Dedifferentiated amniotic fluid mesenchymal stem cell (primary cell): Measurements from ENCODE around the gene DDX24.

Experiments used
- DNase-seq: peaks from one replicate; pipeline ENCODE4 v3.0.0-alpha.2; 2016; ENCODE audit errors: extremely low spot score

The DDX24 gene

DNA sequence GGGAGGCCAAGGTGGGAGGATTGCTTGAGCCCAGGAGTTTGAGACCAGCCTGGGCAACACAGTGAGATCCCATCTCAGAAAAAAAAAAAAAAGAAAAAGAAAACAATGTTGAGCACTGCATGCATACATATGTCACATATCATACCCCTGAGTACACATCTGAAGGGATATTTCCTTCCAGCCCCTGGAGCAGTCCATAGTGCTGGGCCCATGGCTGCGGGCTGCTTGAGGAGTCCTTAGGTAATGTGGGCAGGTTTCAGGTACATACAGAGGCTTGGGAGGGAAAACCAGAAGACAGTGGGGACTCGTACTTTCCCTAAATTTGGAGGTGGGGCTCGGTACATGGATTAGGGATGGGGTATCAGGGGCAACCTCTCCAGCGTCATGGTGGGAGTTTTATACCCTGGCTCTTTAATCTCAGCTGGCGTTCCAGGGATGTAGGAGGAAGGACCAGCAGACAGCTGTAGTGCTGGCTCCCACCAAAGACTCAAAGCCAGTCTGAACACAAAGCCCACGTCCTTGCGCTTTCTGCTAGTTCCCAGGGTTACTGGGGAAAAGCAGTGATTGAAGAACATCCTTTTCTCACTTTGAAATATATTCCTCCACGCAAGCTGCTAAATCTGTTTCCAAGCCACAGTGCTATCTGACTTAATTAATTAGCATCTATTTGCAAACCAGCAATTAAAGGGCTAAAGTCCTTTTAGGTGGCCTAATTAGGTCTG lies 49.7 kb downstream of the DDX24 start:
- DNase-seq: no peak

DNA sequence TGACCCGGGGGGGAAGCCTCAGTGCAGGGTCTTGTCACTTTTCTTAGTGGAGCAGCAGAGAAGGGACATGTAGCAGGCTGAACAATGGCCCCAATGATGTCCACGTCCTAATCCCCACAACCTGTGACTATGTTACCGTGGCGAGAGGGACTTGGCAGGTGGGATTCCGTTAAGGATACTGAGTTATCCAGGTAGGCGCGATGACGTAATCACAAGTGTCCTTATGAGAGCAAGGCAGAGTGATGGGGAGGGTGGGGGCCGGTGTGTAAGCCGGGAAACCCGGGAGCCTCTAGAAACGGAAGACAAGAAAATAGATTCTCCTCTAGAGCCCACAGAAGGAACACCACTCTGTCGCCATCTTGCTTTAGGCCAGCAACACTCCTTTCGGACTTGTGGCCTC lies 50.4 kb downstream of the DDX24 start:
- no peak for DNase-seq

DNA sequence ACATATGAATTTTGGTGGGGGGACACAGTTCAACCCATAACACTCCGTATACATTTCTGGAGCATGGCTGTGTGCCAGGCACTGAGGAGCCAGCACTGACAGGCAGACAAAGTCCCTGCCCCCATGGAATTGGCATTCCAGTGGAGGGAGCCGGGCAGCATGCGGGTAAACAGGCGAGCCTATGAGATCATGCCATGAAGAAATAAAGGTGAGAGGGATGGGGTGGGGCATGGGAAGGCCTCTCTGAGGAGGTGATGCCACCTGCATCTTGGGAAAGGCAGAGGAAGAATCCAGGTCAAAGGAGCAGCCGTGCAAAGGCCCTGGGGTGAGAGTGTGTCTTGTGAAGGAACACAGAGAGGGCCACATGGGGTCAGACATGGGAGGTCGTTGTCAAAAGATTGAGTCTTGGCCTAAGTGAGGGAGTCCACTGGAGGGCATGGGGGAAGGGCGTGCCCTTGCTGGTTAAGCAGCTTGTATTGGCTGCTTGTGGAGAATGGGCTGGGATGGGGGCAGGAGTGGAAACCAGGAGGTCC lies 51.3 kb downstream of the DDX24 start:
- DNase-seq: no peak

DNA sequence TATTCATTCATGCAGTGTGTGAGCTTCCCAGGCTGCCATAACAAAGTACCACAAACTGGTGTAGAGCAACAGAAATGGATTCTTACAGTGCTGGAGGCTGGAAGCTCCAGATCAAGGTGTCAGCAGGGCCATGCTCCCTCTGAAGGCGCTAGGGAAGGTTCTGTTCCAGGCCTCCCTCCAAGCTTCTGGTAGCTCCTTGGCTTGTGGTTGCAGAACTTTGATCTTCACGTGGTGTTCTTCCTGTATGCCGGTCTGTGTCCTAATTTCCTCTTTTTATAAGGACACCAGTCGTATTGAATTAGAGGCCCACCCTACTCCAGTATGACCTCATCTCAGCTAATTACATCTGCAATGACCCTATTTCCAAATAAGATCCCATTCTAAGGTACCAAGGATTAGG lies 51.7 kb downstream of the DDX24 start:
- DNase-seq: no peak

DNA sequence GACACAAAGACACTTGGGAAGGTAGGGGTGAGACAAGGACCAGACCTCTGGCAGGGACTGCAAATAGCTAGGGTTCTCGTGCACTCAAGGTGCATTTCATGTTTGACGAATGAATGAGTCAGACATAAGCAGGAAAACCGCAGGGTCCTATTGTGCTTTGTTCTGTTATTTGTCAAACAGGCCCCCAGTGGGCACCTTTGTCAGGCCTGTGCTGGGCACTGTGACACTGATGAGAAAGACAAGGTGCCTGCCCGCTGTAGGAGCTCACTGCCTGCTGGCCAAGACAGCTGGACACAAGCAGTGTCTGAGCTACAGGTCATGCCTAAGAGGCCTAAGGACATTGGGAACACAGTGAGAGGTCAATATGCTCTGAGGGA lies 52.6 kb downstream of the DDX24 start:
- DNase-seq: no peak

DNA sequence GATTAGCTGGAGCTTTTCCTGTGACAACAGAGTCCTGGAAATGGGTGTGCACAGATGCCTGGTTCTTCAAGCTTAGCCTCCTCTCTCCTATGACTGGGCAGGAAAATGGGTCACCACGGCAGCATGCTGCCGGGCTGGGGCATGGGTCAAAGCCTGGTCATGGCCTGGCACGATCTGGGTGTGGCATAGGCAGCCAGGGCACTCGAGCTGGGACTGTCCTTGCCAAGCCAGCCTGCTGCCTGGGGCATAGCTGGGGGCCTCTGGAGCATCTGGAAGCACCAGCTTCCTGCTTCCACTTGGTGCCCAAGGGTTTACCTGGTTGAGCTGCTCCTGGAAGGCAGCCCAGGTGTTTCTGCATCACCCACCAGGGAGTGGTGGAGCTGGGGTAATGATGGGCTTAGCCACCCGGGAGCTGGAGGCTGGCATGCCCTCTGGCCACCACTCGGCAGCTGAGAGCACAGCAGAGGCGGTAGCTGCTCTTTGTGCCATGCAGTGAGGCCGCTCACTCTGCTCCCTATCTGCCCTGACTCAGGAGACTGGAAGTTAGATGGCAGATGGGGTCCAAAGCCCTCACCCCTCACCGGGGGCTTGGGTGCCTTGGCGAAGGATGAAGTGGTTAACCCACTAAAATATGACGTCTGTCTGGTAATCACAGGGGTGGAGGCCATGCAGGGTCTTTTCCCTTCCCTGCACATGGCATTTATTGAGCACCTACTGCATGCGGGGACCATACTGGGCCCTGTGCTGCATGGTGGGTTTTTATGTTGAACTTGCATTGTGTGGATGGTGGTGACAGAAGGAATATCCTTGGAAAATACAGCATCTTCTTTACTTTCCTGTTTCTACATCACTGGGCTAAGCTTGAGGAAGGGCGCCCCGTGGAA lies 53.2 kb downstream of the DDX24 start:
- no peak for DNase-seq

DNA sequence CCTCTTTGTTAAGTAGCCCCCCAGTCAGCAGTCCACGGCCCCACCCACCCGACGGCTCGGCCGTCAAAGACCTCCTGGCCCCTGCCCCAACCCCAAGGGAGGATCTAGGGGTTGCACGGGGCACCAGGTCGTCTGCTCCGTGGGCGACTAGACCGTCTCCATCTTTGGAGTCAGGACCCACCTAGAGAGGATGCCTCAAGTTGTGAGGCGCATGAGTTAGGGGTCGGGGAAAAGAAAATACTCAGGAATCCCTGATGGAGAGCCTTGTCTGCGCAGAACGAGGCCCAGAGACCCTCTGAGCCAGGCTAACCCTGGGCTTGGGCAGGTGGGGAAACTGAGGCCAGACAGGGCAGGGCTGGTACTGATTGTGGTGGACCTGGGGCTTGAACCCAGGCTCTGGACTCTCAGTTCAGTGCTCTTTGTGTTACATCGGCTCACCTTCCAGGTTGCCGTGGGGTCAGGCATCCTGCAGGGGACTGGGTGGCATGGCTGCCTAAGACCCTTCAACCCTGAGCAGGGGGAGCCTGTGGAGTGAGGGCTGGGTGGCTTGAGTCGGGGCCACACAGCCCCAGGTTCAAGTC lies 54.0 kb downstream of the DDX24 start:
- no peak for DNase-seq

DNA sequence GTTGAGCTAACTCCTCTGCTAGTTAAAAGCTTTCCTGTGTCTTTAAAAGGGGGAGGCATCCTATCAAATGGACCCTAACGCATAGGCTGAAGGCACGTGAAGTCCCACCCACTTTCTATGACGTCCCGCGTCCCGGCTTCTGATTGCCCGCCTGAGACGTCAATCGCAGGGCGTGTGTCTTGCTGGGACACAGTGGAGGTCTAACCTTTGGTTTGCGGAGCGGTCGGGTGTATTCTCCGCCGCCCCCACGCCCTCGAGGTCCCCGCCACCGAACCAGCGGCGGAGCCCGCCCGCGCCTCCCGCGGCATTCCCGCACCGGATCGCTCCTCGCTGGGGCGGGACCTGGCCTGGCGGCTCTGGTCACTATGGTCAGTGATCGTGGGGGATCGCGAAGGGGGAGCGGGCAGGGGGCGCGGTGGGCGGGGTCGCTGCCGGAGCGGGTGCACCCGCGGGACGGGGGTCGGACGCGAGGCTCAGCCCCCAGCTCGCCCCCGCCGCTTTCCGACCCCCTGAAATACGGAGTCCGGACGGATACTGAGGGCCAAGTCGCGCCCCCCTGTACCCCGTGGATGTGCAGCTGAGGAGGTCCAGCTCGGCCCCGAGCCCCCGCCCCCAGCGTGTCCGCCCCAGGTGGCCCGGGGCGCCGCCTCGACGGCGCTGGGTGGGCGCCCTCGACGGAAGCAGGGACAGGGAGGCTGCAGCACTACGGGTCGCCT lies 54.7 kb downstream of the DDX24 start, which contains the start of gene OTUB2:
TSS of gene OTUB2 (plus strand) at position 168 of the 716 bp plus-strand sequence. CDS start at position 366, 198 bp downstream.
- peak; percentile 98 for DNase-seq

DNA sequence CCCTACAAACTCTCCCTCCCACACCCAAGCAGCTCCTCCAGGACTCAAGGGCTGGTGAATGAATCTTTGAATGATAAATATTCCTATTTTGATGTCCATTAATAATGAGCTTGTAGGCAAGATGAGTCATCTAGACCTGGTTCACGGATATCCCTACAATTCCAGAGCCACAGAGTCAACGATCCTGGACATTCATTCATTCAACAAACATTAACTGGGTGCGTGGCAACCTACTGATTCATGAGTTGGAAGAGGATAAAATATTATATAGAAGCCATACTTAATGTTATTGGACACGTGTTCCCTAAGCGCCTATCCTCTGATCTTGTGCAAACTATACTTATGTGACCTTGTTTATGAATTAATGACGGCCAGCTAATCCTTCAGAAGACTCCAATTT lies 55.3 kb downstream of the DDX24 start:
- DNase-seq: no peak

DNA sequence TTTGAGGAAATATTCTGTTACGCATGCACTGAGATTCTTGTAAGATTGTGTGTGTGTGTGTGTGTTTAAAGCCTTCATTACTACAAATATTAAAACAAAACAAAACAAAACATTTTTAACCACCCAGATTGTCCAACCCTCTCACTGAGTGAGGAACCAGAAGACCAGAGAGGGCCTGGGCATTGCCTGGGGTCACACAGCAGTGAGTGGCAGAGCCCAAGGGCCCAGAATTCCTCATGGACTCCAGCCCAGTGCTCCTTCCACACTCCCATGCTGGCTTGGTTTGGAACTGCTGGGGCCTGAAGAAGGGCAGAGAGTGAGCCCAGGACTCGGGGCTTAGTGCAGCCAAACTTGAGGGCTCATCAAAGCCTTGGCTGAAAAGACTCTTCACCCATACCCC lies 56.5 kb downstream of the DDX24 start:
- DNase-seq: no peak

DNA sequence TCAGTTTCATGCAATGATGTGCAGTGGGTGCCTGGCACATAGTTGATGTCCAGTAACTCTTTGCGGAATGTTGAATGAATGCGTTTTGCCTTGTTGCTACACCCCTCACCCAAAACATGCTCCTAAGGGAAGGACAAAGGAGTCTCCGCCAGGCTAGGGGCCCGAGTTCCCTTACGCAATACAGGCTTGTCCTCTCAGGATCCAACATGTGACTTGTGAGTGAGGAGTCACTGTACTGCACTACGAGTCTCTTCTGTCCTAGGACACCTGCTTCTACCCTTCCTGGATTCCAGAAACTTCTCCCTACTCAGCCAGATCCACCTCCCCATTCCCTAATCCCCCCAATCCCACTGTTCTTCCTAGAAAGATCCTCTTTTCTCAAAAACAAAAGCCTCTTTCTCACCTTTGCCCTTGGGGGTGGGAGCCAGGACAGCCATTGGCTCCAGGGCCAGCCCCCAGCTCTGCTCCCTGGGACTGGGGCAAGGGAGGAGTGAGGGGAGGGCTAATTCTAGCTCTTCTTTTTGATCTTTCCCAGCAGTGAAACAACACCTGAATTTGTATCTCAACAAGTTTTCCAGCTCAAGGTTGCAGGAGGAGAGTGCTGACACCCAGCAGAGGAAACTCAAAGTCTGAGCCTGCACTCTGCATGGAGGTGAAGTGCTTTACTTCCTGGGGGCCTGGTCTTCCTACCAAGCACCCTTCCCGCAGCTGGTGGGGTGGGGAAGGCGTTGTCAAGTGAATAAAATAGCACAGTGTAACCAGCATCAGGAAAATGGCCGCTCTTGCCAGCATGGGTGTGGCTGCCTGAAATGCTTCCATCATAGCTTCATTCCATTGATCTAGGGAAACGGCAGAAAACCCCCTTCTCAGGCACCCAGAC lies 58.2 kb downstream of the DDX24 start:
- DNase-seq: no peak

DNA sequence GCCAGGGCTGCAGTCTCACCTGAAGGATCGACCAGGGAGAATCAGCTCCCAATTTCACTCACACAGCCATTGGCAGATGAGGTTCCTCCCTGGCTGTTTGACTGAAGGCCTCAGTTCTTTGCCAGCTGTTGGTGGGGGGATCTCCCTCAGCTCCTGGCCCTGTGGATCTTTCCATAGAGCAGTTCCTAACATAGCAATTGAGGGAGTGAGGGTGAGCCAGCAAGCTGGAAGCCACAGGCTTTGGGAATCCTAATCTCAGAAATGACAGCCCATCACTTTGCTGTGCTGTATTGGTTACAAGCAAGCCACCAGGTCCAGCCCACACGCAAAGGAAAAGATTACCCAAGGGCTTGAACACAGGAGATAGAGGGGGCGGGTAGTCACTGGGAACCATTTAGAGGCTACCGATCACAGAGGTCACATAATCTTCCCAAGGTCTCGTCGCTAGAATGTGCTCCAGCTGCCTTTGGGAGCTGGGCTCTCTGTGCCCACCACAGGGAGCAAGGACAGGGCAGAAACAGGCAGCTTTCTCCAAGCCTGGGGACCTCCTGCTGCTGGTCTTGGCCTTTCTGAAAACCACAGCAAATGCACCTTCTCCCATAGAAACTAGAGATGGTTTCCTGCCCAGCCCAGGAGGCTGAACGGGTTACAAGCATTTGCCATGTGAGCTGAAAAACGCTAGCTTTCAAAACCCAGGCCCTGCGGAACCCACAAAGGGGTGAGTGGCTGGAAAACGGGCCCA lies 59.4 kb downstream of the DDX24 start:
- DNase-seq: no peak

DNA sequence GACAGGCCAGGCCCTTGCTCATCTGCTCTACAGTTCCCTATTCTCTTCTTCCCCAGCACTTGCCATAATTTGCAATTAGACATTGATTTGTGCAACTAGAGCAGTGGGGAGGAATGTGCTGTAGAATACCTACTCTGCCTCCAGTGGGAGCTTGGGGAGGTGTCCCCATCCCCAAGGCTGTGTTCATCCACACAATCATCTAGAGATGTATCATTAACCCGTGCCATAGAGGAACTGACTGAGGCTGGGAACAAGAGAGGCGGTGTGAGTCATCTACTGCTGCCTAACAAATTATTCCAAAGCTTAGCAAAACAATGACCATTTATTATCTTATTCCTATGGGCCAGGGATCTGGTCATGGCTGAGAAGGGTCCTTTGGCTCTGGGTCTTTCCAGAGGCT lies 60.0 kb downstream of the DDX24 start:
- peak; percentile 19 for DNase-seq

DNA sequence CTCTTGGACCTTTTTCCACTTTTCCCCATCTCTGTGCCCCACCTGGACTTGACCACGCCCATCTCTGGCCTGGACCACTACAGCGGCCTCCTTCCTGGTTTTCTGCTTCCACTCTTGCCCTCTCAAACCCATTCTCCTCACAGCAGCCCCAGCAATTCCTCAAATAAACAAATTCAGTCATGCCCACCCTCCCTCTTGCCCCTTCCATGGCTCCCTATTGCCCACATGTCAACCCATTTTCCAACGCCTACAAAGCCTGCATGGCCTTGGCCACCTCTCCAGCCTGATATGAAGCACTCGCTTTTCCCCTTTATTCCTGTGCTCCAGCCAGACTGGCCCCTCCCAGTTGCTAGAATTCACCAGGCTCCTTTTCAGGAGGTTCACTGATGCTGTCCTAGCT lies 60.7 kb downstream of the DDX24 start:
- DNase-seq: no peak

DNA sequence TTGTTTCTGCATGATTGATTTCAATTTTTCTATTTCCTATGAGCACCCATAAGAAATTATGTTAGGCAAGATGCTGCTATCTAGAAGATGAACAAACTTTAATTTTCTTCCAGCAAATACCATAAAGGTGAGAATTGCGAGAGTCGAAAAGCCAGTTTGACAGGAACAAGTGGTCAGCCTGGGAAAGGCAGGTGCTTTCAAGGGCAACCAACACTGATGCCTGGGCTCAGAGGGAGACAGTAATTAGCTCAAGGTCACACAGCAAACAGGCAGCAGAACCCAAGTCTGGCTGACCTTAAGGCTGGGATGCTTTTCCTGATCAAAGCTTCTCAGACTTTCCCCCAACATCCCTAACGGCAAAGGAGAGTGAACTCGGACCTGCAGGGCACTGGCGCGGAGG lies 61.7 kb downstream of the DDX24 start:
- no peak for DNase-seq

DNA sequence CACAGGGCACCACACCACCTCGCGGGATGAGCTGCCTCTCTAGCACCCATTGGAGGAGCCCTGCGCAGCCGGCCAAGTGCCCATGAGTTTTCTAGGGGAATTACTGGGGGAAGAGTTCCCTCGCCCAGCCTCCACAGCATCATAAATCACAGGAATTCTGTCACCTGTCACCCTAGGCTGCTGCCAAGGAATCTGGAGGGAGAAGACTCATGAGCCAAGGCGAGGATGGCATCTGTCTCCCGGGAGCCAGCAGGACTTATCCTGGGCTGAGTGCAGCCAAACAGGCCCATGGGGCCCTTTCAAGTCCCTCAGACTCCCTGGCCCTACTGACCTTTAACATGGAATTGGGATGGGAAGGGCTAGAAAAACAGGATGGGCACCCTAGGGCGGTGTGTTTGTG lies 62.7 kb downstream of the DDX24 start:
- DNase-seq: no peak

DNA sequence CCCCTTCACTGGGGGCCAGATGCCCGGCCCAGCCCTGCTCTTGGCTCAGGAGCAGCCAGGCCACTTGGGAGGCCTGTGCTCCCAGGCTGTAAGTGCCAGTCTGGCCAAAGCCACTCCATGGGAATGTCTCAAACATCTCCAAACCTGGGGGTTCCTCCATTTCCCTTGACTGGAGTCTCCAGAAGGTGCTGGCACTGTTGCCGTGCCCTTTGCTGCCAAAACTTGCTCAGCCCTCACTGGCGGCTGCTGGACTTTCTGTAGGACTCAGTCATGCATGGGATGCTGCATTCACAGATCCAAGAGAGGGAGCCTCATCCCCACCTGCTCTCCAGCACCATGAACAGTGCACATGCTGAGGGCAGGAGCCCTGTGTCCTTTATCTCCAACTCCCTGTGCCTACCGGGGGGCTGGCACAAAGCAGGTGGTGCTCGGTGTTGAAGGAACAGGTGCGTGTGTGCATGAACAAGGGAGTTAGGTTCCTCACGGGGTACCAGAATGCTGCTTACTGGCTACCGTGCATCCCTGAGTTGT lies 64.5 kb downstream of the DDX24 start:
- DNase-seq: no peak

DNA sequence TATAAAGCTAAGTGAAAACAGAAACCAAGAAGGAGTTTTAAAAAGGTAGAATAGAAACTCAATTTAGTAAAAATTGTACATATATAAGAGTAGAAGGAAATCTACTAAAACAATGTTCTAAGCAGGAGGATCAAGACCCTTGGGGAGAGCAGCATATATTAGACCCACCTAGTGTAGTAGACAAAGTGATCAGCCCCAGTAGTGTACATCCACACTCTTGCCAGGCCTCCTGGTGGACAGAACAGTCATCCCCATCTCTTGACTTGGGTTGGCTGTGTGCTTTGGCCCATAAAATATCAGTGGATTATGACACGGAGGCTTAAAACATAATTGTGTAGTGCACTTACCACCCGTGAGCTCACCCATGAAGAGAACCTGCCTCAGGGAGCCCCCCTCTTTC lies 65.8 kb downstream of the DDX24 start:
- no peak for DNase-seq

DNA sequence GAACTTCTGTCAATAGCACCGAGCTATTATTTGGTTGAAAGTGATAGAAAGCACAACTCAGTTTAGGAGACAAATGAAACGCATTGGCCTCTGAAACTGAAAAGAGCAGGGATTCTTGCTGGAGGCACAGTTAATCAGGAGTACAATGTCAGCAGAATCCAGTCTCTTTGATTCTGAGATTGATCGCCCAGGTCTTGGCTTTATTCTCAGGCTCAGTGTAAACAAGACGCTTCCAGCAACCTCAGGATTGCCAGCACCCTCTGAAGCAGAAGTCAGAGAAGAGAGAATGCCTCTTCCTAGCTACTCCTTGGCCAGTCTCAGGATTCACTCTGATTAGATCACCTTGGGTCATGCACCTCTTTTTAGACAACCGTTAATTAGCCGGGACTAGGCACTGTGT lies 66.6 kb downstream of the DDX24 start:
- DNase-seq: no peak

DNA sequence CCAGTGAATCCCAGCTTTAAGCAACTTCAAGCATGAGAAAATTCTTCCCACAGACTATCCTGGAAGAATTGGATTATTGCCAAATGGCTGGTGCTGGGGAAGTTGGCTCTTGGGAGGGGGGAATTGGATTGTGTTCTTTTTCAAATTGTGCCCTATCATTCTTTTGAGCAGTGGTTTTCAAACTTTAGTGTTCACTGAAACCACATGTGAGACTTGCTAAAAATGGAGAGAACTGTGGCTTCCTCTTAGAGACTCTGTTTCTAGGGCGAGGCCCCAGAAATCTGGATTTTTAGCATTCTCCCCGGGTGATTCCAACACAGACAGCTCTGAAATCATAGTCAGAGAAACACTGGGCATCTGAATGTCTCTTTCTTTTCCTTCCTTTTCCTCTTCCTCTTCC lies 69.2 kb downstream of the DDX24 start:
- peak; percentile 63 for DNase-seq
